GM12874 (cell line): ENCODE data around the gene SENP1.

Experiments
- CTCF ChIP-seq: IDR thresholded peaks from 2 replicates; pipeline ENCODE4 v1.5.1; 2011; ENCODE audit warnings: low read depth, mild to moderate bottlenecking, control low read depth, low read length, moderate library complexity; ENCODE audit not compliant: insufficient read depth

SENP1 gene

DNA sequence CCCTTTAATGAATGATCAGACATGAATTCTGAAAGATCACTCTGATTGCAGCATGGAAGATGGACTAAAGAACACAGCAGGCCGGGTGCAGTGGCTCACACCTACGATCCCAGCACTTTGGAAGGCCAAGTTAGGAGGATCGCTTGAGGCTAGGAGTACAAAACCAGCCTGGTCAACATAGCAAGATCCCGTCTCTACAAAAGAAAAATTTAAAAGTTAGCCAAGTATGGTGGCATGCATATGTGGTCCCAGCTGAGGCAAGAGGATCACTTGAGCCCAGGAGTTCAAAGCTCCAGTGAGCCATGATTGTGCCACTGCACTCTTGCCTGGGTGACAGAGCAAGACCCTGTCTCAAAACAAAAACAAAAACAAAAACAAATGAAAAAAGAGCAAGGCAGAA, 35.1 kb downstream of the SENP1 start:
- TF ChIP-seq CTCF = no peak

GRCh38 chr12:48070033-48070432, 35.8 kb downstream of the SENP1 start:
- TF ChIP-seq CTCF = no peak

DNA sequence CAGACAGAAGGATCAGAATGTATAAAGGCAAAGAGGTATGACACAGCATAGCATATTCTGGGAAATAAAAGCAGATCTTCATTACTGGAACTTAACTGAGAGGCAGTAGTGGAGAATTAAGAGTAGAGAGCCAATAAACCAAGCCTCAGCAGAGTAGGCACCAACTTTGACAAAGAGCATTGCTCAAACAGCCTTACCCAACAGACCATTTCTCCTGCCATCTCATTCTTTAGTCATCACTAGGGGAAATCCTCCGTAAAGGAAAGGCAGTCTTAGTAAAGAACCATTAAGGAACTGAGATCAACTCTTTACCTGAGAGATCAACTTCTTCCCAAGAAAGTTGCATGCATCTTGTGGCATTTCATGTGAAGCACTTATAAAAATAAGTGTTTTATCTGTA, 36.6 kb downstream of the SENP1 start:
- no peak for TF ChIP-seq CTCF

- no peak for TF ChIP-seq CTCF
Observed at GRCh38 chr12:48068457-48068856, 37.4 kb downstream of the SENP1 start.

DNA sequence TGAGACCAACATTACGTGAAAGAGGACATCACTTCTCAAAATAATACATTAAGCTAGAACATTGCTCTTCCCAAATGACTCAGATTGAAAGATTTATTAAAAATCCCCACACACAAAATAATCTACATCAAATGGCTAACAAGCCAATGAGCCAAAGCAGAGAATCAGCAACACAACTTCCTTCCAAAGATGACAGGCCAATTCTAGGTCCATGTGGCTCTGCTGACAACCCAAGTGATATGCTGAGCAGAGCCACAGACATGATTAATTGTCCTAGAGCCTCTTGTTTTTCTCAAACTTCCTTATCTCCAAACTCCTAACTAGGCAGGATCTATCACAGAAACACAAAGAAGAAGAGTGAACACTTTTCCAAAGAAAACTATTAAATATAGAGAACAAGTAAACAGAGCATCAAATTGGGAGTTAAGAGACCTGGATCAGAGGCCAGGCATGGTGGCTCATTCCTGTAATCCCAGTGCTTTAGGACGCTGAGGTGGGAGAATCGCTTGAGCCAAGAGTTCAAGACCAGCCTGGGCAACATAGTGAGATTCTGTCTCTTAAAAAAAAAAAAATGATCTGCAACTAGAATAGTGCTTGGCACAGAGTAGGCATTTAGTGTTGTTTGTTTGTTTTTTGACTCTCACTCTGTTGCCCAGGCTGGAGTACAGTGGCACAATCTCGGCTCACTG, 38.5 kb downstream of the SENP1 start:
- no peak for TF ChIP-seq CTCF

DNA sequence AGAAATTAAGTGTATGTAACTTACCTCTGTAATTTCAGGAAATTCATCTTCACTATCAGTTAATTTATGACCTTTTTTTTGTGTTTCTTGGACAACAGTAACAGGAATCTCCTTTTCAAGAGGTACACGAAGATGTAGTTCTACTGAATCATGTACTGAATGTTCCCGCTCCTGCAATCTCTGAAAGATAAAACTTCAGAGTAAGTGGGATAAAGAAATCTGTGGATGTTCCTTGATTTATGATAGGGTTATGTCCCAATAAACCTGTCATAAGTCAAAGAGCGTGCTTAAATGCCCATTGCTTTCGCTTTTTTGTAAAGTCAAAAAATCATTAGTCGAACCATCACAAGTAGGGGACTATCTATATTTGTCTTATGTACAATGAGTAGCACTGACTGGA, 40.8 kb downstream of the SENP1 start:
- TF ChIP-seq CTCF = no peak

DNA sequence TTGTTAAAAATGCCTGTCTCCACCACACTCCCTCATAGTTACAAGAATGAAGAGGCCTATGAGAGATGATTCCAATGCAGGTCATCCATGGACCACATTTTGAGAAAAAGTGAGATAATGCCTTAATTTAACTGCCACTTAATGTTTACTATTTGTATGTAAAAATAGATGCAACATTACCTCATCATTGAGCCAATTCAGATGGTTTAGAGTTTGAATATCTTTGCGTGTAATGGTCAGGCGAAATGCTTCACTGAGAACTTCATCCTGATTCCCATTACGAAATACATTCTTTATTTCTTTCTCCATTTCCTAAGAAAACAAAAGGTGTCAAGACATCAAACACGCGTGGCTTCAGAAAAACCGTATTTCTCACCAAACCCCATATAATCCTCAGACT, 42.3 kb downstream of the SENP1 start:
- TF ChIP-seq CTCF = no peak
